Inflammatory macrophage treated with lipopolysaccharide for 1 hour (primary cell): ENCODE results near the gene MAN1C1.

ENCODE experiments used
- DNase-seq, 2 donors: peaks; one replicate each; pipeline ENCODE4 v3.0.0-alpha.2; 2020 to 2022

The MAN1C1 gene

GRCh38 chr1:25821630-25822091 is 205.1 kb downstream of the MAN1C1 start:
- DNase-seq = no peak

DNA sequence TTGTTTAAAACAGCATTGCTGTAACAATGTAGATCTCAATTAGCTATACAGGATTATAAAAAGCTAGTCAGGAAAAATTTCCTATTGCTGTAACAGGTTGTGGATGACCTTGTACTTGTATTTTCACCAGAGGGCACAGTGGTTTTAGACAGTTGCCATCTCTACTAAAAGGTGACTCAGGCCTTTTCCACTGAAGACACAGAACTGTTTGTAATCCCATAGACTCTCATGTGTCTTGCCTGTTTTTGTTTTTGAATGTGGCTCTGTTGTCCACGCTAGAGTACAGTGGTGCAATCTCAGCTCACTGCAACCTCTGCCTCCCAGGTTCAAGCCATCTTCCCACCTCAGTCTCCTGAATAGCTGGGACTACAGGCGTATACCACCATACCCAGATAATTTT is 209.0 kb downstream of the MAN1C1 start:
- DNase-seq = no peak

DNA sequence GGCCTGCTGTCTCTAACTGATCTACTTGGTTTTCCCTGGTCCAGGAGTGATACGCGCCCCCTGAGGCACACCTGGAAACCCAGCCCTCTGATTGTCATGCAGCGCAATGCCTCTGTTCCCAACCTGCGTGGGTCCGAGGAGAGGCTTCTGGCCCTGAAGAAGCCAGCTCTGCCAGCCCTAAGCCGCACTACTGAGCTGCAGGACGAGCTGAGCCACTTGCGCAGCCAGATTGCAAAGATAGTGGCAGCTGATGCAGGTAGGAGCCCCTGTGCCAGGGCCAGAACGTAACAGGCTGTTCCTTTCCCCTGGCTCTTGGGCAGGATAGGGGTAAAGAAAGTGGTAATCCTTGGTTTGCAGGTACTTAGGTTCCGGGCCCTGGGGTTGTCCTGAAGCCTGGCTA is 210.0 kb downstream of the MAN1C1 start:
- no peak for DNase-seq

DNA sequence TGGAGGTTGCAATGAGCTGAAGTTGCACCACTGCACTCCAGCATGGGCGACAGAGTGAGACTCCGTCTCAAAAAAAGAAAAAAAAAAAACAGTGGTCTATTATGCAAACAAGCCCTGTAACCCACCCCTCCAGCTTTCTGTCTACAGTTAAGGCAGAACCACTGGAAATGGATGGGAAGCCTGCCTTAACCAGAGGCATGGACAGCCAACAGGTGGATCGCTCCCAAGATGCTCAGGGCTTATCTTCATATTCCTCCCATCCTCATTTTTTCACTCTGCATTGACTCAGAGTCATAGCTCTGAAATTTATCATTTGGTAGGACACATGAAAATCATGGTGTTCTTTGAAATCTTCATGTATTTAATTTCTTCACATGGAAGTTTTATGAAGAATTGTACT is 211.9 kb downstream of the MAN1C1 start:
- no peak for DNase-seq

- no peak for DNase-seq
These were observed 212.5 kb downstream of the MAN1C1 start for GRCh38 chr1:25829046-25829445.

DNA sequence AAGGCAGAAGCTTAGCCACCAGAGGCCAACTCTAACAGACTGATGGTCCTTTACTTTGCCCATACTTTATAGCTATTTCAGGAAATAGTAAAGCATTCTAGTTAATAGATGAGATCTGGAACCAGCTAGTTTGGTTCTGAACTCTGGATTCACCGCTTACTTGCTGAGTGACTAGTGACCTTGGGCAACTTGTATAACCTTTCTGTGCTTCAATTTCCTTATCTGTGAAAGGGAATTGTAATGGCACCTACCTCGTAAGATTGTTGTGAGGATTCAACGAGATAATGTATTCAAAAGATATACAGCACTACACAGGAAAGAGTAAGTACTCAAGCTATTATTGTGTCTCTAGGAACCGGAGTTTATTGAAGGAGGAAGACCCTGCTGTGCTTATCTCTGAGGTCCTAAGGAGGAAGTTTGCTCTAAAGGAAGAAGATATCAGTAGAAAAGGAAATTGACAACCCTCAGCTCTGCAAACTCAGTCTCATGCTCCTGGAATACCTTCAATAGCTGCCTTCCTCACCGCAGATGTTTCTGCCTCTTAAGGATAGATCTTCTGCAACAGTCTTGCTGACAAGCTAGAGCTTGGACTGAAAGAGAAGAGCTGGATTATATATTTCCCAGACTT is 215.1 kb downstream of the MAN1C1 start:
- DNase-seq = no peak

GRCh38 chr1:25832336-25833037 is 215.9 kb downstream of the MAN1C1 start:
- DNase-seq = no peak

GRCh38 chr1:25833158-25833557 is 216.6 kb downstream of the MAN1C1 start:
- no peak for DNase-seq
